Right renal pelvis (tissue), 4 donors: ENCODE data around the gene FOXI3. TPM values are rescaled to one million over a fixed set of nuclear protein-coding genes. Genes with fewer than 3 reads are reported as not detected.
"Not testable (repeated sequence)": the region's sequence is repeated elsewhere in the genome, so short reads cannot be mapped to it uniquely, and the experiment has no call there.

Experiments
- DNase-seq, 4 donors: peaks; one replicate each; pipeline ENCODE4 v3.0.0-alpha.2; 2013; ENCODE audit warnings: low read depth in 4 of 4, low spot score in 3 of 4, missing footprints in 1 of 4
- polyA plus RNA-seq, 4 donors: library from polyadenylated mRNA; unstranded; fragments of 120-200 nt; gene quantifications; one replicate each; pipeline ENCODE4 v1.2.1, GENCODE V29; 2013; ENCODE audit not compliant: insufficient read length in 4 of 4

The FOXI3 gene
- polyA plus RNA-seq, 4 donors, result 0.08 to 0.17 (median 0.12) TPM

- DNase-seq, result no peak
Observed at GRCh38 chr2:88443353-88443938, 9.0 kb downstream of the FOXI3 start.

- no peak for DNase-seq
Observed at GRCh38 chr2:88442473-88442872, 10.0 kb downstream of the FOXI3 start.

- DNase-seq, result no peak
Observed at GRCh38 chr2:88442061-88442460, 10.4 kb downstream of the FOXI3 start.

GRCh38 chr2:88437010-88437409 lies 15.5 kb downstream of the FOXI3 start:
- DNase-seq, result no peak

GRCh38 chr2:88429929-88430328 lies 22.6 kb downstream of the FOXI3 start:
- DNase-seq, result no peak

- DNase-seq, result no peak
Observed at GRCh38 chr2:88423733-88424132, 28.8 kb downstream of the FOXI3 start.

- DNase-seq, result not testable (repeated sequence)
Observed at GRCh38 chr2:88419051-88419450, 33.4 kb downstream of the FOXI3 start.

GRCh38 chr2:88416016-88416663 lies 36.4 kb downstream of the FOXI3 start:
- DNase-seq, result no peak

GRCh38 chr2:88408870-88409269 lies 43.6 kb downstream of the FOXI3 start:
- not testable (repeated sequence) for DNase-seq

GRCh38 chr2:88400037-88400767 lies 52.3 kb downstream of the FOXI3 start:
- DNase-seq, result no peak

- DNase-seq, result no peak
Observed at GRCh38 chr2:88398180-88398579, 54.3 kb downstream of the FOXI3 start.

Other genes with a start within 250 kb of the FOXI3 start
- 10 to 100 TPM; 25.1 to 29.3 (median 25.9) TPM for gene EIF2AK3, start 174.8 kb upstream of the FOXI3 start, polyA plus RNA-seq
- 10 to 100 TPM; 34.8 to 35.5 (median 35.2) TPM for gene RPIA, start 239.0 kb upstream of the FOXI3 start, polyA plus RNA-seq